CD4-positive, alpha-beta T cell treated with Interleukin-2 at 100 ng/mL for 4 hours (primary cell): ENCODE measurements around the gene PHACTR3.
A peak's percentile ranks its signal among the peaks of the same experiment; 100 is the strongest.
"Not testable (repeated sequence)": the region's sequence is repeated elsewhere in the genome, so short reads cannot be mapped to it uniquely, and the experiment has no call there.

Experiments
- DNase-seq: peaks from one replicate; pipeline ENCODE4 v3.0.0-alpha.2; 2020; ENCODE audit warnings: low spot score

Gene PHACTR3

DNA sequence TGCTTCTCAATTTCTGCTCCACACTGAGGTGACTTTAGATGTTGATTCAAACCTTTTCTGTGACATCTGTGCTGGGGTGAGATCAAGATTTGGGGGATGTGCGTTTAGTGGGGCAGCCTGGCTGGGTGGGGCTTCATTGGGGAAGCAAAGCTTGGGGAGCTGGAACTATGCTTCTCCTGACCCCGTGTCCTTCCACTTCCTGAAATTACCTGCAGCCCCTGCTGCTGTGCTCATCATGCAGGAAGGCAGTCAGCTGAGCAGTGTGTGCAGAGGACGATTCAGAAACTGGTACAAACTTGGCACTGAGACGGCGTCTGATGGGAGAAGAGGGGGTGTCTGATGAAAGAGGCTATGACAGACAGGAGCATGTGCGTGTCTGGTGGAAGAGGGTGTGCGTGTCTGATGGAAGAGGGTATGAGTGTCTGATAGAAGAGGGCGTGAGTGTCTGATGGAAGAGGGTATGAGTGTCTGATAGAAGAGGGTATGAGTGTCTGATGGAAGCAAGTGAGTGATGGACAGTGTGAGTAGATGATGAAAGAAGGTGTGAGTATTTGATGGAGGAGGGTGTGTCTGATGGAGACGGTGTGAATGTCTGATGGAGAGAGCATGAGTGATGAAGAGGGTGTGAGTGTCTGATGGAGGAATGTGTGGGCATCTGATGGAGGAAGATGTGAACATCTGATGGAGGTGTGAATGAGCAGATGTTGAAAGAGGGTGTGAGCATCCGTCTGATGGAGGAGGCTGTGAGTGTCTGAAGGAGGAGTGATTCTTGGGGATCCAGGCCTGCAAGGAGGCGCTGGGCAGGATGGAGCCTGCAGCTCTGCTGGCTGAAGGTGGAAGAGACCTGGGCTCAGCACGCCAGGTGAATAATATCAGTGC, 225.7 kb downstream of the PHACTR3 start:
- no peak for DNase-seq

DNA sequence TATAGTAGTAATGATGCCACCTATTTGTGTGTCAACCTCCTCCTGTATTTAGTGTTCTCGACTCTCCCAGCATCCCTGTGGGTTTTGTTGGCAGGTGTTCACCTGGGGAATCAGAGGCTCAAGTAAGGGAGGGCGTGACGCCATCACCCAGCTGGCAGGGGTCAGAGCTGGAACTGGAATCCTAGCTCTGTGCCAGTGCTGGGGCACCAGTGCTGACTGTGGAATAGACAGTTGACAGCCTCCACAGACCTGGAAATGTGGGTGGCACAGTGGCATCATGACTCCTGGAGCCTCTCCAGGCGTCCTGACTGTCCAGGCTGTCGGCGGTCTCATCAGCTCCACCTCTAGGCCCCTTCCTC, 226.3 kb downstream of the PHACTR3 start:
- DNase-seq: no peak

DNA sequence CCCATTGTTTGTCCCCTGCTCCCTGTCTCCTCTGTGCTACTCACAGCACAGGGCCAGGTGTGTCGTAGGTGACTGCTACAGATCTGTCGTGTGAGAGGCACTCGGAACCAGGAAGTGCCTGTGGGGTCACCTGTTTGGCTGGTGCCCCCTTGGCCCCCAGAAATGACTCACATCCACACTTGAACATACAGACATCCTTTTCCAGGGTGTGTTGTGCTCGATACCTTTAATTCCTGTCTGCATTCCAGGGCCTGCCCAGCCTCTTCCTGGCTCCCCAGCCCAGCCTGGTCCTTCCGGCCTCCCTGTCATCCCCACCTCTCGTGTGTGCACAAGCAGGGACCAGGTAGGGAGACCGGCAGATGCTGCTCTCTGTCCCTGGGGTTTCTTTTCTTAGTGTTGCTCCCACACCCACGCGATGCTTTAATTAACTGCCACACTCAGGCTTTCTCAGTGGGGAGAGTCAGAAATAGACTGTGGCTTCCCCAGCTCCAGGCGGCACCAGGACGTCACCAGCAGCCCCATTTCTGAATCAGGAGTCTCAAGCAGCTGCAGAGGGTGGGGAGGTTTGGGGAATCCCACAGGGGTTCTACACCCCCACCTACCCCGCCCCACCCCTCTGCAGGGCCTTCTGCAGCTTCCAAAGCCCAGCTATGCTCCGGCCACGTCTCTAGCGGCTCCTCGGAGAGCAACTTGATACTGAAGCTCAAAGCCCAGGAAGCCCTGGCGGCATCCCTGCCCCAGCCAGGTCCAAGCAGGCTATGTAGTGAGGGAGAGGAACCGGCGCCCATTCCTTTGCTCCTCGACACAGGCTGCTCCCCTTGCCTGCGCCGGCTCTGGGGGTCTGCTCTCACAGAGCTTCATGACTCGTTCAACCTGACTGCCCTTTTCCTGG, 226.9 kb downstream of the PHACTR3 start:
- no peak for DNase-seq

DNA sequence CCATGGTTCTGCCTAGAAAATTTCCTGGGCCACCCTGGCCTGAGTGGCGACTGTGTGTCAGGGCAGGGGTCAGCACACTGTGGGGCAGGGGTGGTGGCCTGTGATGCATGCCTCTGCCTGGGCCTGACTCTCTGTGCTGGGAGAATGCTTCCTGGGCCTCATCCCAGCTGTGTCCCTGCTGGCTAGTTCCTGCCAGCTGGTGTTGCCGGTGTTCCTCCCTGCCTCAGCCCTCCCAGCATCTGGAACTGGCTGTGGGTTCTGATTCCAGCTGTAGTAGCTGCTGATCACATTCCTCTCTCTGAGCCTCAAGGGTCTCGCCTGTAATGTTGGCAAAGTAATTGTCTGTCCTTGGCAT, 227.6 kb downstream of the PHACTR3 start:
- DNase-seq: no peak

DNA sequence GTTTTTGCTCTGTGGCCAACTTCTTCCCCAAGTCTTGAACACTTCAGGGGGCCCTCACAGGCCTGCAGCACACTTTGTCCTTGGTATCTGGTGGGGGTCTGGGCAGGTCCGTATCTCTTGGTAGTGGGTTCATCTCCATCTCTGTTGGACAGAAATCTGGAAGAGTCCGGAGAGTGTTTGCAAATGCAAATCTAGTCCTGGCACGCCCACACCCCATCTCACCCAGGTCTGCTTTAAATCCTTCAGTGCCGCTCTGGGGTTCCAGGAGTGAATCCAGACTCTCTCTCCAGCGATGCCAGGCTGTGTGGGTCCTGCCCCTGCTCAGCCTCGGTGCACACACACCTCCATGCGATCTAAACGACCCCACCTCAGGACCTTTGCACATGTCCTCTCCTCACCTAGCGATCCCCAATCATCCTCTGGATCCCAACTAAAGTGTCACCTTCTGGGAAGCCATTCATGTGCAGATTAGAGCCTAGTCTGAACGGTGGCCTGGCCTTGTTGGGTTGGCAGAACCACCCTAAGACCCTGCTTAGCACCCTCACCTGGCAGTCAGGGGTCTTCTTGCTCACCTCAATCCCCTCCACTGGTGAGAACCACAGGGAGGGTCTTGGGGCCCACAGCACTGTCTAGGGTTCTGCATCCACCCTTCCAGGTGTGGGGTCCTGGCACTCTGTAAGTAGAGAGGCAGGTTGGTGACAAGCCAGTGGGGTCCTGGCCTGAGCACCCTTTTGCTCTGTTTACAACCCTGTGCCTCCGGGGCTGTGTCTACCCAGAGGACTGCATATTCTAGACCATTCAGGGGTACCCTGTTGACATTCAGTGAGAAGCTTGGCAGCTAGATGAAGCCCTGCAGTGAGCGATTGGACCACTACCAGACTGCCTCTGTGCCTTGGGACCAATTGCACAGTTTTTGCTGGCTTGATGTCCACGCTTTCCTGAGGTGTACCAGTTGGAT, 228.3 kb downstream of the PHACTR3 start:
- no peak for DNase-seq

DNA sequence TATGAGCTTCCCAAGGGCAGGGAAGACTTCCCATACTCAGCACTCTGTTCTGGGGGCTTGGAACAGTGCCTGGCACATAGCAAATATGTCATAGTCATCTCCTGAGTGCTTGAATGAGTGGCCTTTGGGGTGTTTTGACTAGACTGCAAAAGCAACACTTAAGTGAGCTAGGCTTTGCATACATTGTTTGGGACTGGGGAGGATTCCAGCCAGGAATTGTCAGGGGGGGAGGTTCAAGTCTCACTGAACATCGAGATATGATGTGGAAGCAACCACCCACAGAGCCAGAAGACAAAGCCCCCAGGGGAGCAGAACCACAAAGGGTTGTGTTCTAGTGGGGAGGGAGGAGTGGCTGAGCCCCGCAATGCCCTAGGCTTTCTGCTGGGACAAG, 230.7 kb downstream of the PHACTR3 start:
- DNase-seq: no peak

DNA sequence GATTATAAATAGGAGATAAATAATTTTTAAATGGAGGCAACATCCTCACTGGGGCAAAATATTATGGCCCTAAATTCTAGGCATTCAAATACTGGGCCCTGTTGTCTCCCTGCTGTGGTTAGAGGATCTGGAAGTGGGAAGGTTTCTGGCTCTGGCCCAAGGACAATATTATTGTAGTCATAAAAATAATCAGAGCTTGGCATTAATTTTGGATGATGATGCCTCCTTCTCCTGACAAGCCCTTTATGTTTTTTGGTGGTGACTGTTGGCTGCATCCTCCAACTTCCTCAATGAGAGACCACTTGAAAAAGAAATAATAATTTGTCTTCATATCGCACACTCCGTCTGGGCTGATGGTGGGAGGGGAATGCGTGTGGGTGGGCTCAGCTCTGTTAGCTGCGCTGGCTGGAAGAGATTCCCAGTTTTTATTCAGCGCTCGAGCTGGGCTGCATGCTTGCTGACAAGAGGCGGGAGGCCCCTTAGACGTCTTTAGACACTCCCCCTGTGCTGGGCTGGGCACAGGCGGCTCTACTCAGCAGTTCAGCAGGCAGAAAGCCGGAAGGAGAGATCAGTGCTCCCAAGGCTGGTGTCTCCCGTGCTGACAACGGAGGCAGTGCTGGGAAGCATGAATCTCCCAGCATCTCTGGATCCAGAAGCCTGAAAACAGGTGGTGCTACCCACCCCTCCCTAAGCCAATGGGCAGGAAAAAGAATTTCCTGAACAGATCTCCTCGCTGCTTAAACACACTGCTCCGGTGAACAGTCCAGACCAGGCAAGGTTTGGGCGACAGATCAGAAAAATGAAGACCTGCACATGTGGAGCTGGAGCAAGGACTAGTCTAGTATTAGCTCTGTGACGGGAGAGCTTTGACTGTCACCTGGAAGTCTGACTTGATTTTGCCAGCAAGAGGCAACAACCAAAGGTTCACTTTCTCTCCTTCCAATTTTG, 231.4 kb downstream of the PHACTR3 start:
- no peak for DNase-seq

DNA sequence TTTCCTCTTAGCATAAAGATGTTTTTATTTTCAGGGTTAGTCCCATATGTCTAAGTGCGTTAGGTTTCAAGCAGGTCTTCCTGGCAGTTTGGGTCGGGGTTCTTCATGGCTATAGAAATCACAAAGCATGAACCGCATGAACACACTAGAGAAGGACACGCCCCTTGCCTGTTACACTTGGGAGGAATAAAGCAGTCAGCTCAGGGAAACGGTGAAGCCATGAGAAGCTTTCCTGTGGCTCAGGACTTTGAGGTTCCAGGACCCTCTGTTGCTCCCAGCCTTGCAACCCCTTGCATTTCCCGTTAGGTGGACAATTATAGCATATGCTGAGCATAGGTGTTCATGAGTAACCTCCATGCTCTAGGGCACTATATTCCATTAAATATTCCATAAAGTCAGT, 232.4 kb downstream of the PHACTR3 start:
- DNase-seq: no peak

DNA sequence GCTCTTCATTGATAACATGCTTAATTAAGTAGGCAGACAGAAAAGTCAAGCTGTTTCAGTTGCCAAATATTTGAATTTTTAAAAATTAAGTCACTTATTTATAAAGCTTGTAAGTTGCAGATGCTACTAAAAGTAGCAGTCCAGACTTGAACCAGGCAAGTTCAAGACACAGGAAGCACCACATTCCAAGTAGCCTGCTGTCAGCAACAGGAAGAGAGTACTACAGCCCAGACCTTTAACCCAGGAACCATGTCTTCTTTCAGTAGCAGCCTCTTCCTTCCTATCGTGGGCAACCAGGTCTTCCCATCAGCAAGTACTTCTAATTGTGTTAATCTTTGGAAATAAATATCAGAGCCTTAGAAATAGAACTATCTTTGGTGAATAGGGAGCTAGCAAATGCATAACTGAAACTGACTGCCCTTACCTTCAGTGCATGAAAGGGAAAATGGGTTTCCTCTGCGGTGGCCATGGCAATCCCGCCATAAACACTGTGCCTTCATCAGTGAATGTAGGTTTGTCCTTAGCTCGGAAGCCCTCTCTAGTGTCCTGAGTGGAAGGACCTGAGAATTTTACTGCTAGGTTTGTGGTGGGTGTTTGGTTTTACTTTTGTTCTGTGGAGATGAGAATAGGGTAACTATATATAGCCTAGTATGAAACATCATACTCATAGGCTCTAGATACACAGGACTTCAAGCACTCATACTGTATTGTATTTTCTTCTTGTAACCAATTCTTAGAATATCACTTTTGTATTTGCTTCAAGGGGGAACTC, 233.5 kb downstream of the PHACTR3 start:
- no peak for DNase-seq

DNA sequence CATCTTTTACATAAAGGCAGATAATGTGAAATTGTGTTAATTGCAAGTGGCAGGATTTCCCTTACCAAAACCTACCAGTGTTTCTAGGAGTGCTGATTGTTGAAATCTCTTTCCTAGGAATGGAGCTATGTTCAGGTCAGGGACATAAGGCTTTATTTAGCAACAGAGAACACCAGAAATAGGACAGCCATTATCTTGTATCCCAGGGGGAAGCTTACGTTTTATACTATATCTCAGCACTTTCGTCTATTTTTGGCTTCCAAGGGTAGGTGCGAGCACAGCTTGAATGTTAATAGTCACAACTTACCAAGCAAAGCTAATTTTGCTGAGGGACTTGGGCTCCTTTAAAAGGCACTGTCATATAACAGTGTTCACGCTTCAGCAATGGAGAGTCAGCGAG, 235.1 kb downstream of the PHACTR3 start:
- no peak for DNase-seq

DNA sequence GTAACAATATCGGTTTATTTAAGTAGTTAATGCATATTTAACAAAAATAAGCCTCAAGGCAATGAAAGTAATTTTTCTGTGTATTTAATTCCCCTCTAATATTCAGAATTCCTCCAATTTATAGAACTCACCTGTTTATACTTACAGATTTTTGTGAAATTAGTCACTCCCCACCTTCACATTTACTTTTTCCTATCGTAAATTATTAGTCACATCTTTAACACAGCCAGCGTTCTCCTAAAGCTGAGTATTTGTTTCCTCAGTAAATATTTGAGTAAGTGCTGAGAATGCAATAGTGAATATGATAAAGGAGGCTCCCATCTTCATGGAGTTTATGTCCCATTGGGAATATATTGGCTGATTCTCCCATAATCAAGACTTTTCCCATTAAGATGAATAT, 241.1 kb downstream of the PHACTR3 start:
- DNase-seq: no peak

DNA sequence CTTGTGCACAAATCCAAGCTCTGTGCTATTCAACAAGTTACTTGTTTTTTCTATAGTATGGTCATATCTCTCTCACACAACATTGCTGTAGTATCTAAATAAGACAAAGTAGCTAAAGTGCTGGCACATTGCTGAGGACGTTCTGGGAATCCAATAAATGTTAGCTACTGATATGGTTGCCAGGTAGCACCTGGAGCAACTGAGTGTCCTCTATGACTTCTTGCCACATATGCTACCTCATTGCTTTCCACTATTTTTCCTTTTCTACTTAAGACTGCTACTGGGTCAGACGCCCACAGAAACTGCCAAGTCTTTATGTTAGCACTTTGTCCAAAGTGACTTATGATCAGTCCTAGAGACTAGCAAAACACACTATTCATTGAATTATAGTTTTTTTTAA, 243.8 kb downstream of the PHACTR3 start:
- DNase-seq: no peak

DNA sequence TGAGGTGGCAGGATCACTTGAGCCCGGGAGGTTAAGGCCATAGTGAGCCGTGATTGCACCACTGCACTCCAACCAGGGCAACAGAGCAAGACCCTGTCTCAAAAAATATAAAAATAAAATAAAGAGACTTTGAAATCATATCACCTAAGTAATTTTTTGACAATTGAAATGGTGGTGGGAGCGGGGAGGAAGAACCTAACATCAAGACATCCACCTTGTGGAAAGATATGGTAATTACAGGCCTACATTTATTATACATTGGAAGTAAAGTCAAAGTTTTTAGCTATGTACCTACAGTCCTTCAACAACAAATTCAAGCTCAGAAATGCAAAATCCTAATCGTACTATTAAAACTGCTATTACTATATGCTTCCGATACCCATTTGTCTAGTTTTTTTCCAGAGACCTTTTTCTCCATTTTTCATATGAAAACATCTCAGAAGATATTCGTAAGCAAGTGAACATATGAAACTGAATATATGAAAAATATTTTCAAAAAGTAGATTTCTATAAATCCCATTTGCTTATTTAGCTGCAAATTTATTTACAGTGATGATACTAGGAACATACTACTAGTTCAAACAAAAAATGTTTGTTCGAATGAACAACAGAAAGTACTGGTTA, 245.8 kb downstream of the PHACTR3 start:
- peak; percentile 12 for DNase-seq

DNA sequence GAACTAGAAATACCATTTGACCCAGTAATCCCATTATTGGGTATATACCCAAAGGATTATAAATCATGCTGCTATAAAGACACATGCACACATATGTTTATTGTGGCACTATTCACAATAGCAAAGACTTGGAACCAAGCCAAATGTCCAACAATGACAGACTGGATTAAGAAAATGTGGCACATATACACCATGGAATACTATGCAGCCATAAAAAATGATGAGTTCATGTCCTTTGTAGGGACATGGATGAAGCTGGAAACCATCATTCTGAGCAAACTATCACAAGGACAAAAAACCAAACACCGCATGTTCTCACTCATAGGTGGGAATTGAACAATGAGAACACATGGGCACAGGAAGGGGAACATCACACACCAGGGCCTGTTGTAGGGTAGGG, 252.2 kb downstream of the PHACTR3 start:
- DNase-seq: not testable (repeated sequence)

DNA sequence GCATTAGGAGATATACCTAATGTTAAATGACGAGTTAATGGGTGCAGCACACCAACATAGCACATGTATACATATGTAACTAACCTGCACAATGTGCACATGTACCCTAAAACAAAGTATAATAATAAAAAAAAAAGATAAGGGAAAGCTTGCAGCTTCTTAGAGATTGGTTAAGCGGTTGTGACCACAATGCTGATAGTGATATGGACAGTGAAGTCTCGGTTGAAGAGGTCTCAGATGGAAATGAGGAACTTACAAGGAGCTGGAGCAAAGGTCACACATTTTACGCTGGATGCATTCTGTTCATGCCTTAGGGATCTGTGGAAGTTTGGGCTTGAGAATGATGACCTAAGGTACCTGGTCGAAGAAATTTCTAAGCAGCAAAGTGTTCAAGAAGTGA, 252.6 kb downstream of the PHACTR3 start:
- not testable (repeated sequence) for DNase-seq

DNA sequence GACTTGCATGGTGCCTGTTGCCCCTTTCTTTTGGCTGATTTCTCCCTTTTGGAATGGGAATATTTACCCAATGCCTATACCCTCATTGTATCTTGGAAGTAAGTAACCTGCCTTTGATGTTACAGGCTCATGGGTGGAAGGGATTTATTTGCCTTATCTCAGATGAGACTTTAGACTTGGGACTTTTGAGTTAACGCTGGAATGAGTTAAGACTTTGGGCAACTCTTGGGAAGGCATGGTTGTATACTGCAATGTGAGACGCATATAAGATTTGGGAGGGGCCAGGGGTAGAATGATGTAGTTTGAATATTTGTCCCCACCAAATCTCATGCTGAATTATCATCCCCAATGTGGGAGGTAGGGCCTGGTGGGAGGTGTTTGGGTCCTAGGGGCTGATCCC, 253.6 kb downstream of the PHACTR3 start:
- no peak for DNase-seq

DNA sequence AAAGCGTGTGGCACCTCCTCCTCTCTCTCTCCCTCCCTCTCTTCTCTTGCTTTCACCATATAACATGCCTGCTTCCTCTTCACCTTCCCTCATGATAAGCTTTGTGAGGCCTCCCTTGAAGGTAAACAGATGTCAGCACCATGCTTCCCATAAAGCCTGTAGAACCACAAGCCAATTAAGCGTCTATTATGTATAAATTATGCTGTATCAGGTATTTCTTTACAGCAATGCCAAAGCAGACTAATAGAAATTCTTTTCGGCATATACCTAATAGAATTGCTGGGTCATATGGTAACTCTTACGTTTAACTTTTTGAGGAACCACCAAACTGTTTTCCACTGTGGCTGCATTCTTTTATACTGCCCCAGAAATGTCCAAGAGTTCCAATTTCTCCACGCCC, 254.1 kb downstream of the PHACTR3 start:
- DNase-seq: no peak

DNA sequence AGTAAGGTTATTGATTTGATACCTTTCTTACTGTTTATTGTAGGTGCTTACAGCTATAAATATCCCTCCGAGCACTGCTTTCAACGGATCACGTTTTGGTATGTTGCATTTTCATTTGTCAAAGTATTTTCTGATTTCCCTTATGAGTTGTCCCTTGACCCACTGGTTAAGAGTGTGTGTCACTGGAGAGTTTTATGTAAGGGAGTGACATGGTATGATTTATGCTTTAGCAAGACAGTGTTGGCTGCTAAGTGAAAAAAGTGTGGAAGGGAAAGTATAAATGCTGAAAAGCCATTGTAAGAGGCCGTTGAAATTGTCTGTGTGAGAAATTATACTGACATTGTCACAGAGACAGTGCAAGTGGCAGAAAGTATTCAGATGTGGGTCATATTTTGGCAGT, 257.1 kb downstream of the PHACTR3 start:
- no peak for DNase-seq

DNA sequence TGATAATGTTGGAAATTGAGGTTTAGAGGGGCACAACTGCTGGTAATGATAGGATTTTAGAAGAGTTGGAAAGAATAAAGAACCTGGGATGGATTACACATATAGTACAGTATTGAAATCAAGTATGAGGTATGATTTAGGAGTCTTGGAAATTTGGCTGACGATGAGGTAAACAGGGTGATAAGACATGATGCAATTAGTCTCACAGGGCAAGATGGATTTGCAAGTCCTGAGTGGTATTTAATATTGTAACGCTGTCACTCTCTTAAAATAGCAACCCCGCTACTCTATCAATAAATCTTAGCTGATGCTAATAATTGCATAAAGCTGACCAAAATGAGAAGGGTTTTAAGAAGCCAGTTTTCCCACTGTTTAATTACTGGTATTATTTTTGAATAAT, 258.7 kb downstream of the PHACTR3 start:
- DNase-seq: no peak

DNA sequence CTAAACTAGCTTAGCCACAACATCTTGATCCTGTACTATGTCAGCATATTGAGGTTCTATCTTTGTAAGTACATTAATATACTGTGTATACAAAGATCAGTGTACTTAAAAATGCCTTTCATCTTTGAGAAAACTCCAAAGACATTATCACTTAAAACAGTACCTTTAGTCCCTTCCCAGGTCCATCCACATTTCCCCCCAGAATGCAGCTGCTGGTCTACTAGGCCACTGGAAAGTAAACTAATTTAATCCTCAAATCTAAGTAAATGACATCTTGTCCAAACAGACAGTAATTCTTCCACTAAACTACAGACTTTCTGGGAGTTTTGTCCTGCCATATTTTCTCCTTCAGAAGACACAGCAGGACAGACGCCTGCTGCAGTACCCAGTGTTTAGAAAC, 260.4 kb downstream of the PHACTR3 start:
- DNase-seq: no peak
